NCI-H2196 (cell line): ENCODE measurements around the gene PGGHG.
"Not testable (repeated sequence)": the region's sequence is repeated elsewhere in the genome, so short reads cannot be mapped to it uniquely, and the experiment has no call there.

Experiments
- DNase-seq: peaks from one replicate; lab custom pipeline; 2025; ENCODE audit not compliant: unreplicated experiment; lab: John Stamatoyannopoulos, UW

The PGGHG gene

GRCh38 chr11:329886-330253 is 40.9 kb downstream of the PGGHG start:
- no peak for DNase-seq

- DNase-seq: no peak
Measured at GRCh38 chr11:330307-330693, 41.4 kb downstream of the PGGHG start.

GRCh38 chr11:330694-331357 is 41.9 kb downstream of the PGGHG start:
- no peak for DNase-seq

- DNase-seq: no peak
Measured at GRCh38 chr11:331358-332060, 42.6 kb downstream of the PGGHG start.

GRCh38 chr11:332651-333480 is 43.9 kb downstream of the PGGHG start:
- DNase-seq: no peak

GRCh38 chr11:333616-334263 is 44.8 kb downstream of the PGGHG start:
- DNase-seq: not testable (repeated sequence)

GRCh38 chr11:334264-334994 is 45.5 kb downstream of the PGGHG start:
- DNase-seq: no peak

GRCh38 chr11:335779-336658 is 47.1 kb downstream of the PGGHG start:
- no peak for DNase-seq

GRCh38 chr11:336659-337198 is 47.8 kb downstream of the PGGHG start:
- no peak for DNase-seq

- no peak for DNase-seq
Measured at GRCh38 chr11:337711-338110, 48.8 kb downstream of the PGGHG start.

GRCh38 chr11:339963-340362 is 51.0 kb downstream of the PGGHG start:
- DNase-seq: no peak

GRCh38 chr11:340539-341512 is 51.9 kb downstream of the PGGHG start:
- DNase-seq: no peak

- no peak for DNase-seq
Measured at GRCh38 chr11:342328-342727, 53.4 kb downstream of the PGGHG start.

GRCh38 chr11:344836-345578 is 56.1 kb downstream of the PGGHG start:
- DNase-seq: no peak
